Activated naive CD4-positive, alpha-beta T cell treated with anti-CD3 and anti-CD28 coated beads for 36 hours (primary cell): ENCODE results near the gene CAPZB. TPM values are rescaled to one million over a fixed set of nuclear protein-coding genes. Genes with fewer than 3 reads are reported as not detected.

Experiments
- CTCF ChIA-PET: fragments of 350-600 bp; sonication (Branson Sonifier 250); formaldehyde crosslinking; loops from one replicate; lab custom pipeline; 2021; ENCODE audit warnings: antibody characterized with exemption; lab: Charles Lee
- DNase-seq: peaks from one replicate; pipeline ENCODE4 v3.0.0-alpha.2; 2020
- H3K27ac Mint-ChIP-seq: one replicate; pipeline ENCODE4 v1.8.0; 2021; ENCODE audit warnings: mild to moderate bottlenecking, mixed read lengths
- H3K27me3 Mint-ChIP-seq: one replicate; pipeline ENCODE4 v1.8.0; 2021; ENCODE audit warnings: low read depth, mixed read lengths
- H3K36me3 Mint-ChIP-seq: one replicate; pipeline ENCODE4 v1.8.0; 2021; ENCODE audit warnings: low read depth, mixed read lengths
- H3K4me1 Mint-ChIP-seq: one replicate; pipeline ENCODE4 v1.8.0; 2021; ENCODE audit warnings: low read depth, mixed read lengths
- H3K4me3 Mint-ChIP-seq: one replicate; pipeline ENCODE4 v1.8.0; 2021; ENCODE audit warnings: mild to moderate bottlenecking, moderate library complexity, mixed read lengths
- H3K9me3 Mint-ChIP-seq: one replicate; pipeline ENCODE4 v1.8.0; 2021; ENCODE audit warnings: mixed read lengths
- intact Hi-C: fragments of 100-400 bp; cut with micrococcal nuclease; formaldehyde crosslinking; loops from one replicate; pipeline ENCODE4 v1.15.1; 2023
- total RNA-seq, 2 experiments: library from RNA; stranded (reverse); gene quantifications; one replicate each; pipeline ENCODE4 v1.2.3, GENCODE V29; 2021

The CAPZB gene
- total RNA-seq, 2 experiments from 2014 or later, result 362 to 381 TPM

GRCh38 chr1:19442154-19443096, 42.9 kb downstream of the CAPZB start:
- Mint-ChIP-seq H3K4me1 (peaks cover 86% of the 10 kb centered on the region), H3K4me3 (no peak overlapping the region), H3K36me3 (peaks cover 6% of the 10 kb centered on the region), H3K9me3 (no peaks in the 10 kb centered on the region), H3K27ac (peak overlapping the region; percentile 60), H3K27me3 (no peaks in the 10 kb centered on the region)
- intact Hi-C loops, result no loop called here
- CTCF ChIA-PET, result interaction anchor here (0.6 to 5.5 kb wide), 9 partner anchors 30 to 209 kb away, joined by 3 to 26 read pairs (median 3); no protein-coding TSS in a partner anchor
- DNase-seq, result no peak

DNA sequence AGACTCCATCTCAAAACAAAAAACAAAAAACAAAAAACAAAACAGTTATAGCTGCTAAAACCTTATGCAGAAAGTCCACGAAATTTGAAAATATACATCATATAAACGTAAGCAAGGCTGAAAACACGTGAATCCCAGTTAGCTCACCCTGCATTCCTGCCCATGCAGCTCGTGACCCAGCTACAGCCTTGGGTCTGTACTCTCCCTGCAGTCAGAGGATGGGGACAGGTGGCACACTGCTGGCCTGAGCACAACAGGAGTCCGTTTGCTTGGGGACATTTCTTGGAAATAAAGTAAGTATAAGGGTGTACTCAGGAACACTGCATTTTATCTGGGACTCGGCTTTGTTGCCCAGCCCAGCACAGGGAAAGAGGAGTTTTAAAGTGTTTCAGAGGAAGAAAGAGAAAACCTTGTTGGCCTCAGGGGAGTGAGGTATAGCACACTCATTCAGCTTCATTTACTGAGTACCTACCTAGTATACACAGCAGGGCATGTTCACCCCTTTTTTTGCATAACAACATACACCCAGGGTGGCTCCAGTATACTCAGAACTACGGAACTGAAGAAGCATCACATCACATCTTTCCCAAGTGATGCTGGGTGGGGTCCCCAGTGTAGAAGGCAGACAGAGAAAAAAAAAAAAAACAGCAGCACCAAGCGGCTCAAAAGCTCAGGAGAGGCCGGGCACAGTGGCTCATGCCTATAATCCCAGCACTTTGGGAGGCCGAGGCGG, 44.1 kb downstream of the CAPZB start:
- Mint-ChIP-seq H3K4me1 (peaks cover 87% of the 10 kb centered on the region), H3K4me3 (no peak overlapping the region), H3K27ac (peak overlapping the region; percentile 16), H3K36me3 (peaks cover 8% of the 10 kb centered on the region), H3K27me3 (no peaks in the 10 kb centered on the region), H3K9me3 (no peaks in the 10 kb centered on the region)
- CTCF ChIA-PET, result interaction anchor here (0.6 to 5.5 kb wide), 10 partner anchors 25 to 210 kb away, joined by 3 to 26 read pairs (median 3); no protein-coding TSS in a partner anchor
- DNase-seq, result no peak
- intact Hi-C loops, result loop anchor here (2.0 kb wide), 1 partner anchor 212 kb away; no protein-coding TSS in a partner anchor

- H3K36me3 Mint-ChIP-seq, result peaks cover 11% of the 10 kb centered on the region
- intact Hi-C loops, result loop anchor here (2.0 to 5.0 kb wide), 3 partner anchors 47 to 213 kb away; no protein-coding TSS in a partner anchor
These were observed 45.7 kb downstream of the CAPZB start for GRCh38 chr1:19439464-19440171.

DNA sequence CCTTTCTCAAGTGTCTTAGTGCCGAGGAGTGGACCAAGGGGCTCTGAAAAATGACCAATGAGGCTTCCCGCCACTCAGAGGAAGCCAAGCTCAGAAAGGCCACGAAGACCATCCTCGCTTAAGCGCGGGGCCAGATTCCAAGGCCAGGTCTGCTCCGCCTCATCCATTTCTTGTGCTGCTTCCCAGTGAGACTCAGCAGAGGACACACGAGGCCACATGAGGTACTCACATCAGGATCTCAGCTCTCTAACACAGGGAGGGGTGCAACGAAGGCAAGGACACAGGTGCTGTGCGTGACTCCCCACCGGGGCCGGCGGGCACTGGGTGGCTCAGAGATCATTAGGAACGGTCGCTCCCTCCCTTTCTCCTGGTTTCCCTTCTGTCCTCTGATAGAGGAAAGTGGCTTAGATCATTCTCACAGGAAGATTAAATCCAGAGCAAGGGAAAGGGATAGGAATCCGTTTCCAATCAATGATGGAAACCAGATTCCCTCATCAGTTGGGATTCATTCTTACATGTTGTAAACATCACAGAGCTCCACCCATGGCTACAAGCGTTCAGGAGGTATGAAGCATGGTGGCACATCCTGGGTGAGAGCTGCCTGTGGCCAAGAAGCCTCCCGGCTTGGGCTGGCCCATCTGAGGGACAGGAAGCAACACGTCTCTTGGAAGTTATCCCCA, 46.7 kb downstream of the CAPZB start:
- H3K27me3 Mint-ChIP-seq, result no peaks in the 10 kb centered on the region
- H3K4me3 Mint-ChIP-seq, result no peak overlapping the region
- DNase-seq, result no peak
- CTCF ChIA-PET, result interaction anchor here (1.3 to 5.5 kb wide), 3 partner anchors 12 to 145 kb away, joined by 3 to 26 read pairs (median 3); no protein-coding TSS in a partner anchor
- H3K9me3 Mint-ChIP-seq, result no peaks in the 10 kb centered on the region
- H3K36me3 Mint-ChIP-seq, result peaks cover 11% of the 10 kb centered on the region
- intact Hi-C loops, result loop anchor here (2.0 to 5.0 kb wide), 2 partner anchors 46 to 144 kb away; no protein-coding TSS in a partner anchor
- H3K27ac Mint-ChIP-seq, result peak overlapping the region; percentile 50
- peaks cover 85% of the 10 kb centered on the region for H3K4me1 Mint-ChIP-seq

More at GRCh38 chr1:19439464-19440171, 45.7 kb downstream of the CAPZB start:
- Mint-ChIP-seq H3K9me3 (no peaks in the 10 kb centered on the region), H3K27ac (peak overlapping the region; percentile 21), H3K27me3 (no peaks in the 10 kb centered on the region), H3K4me3 (no peak overlapping the region), H3K4me1 (peaks cover 86% of the 10 kb centered on the region)
- DNase-seq, result peak; percentile 67
- CTCF ChIA-PET, result interaction anchor here (1.3 to 5.5 kb wide), 2 partner anchors 140 to 144 kb away, joined by 3 to 26 read pairs; no protein-coding TSS in a partner anchor

GRCh38 chr1:19437891-19438294, 47.4 kb downstream of the CAPZB start:
- H3K4me3 Mint-ChIP-seq, result no peak overlapping the region
- no peak overlapping the region for H3K27ac Mint-ChIP-seq
- CTCF ChIA-PET, result interaction anchor here (1.0 to 5.5 kb wide), 4 partner anchors 11 to 225 kb away, joined by 3 to 26 read pairs (median 4); no protein-coding TSS in a partner anchor
- H3K4me1 Mint-ChIP-seq, result peaks cover 90% of the 10 kb centered on the region
- H3K9me3 Mint-ChIP-seq, result no peaks in the 10 kb centered on the region
- H3K27me3 Mint-ChIP-seq, result no peaks in the 10 kb centered on the region
- intact Hi-C loops, result loop anchor here (2.0 to 5.0 kb wide), 2 partner anchors 46 to 145 kb away; no protein-coding TSS in a partner anchor
- DNase-seq, result no peak
- peaks cover 13% of the 10 kb centered on the region for H3K36me3 Mint-ChIP-seq

DNA sequence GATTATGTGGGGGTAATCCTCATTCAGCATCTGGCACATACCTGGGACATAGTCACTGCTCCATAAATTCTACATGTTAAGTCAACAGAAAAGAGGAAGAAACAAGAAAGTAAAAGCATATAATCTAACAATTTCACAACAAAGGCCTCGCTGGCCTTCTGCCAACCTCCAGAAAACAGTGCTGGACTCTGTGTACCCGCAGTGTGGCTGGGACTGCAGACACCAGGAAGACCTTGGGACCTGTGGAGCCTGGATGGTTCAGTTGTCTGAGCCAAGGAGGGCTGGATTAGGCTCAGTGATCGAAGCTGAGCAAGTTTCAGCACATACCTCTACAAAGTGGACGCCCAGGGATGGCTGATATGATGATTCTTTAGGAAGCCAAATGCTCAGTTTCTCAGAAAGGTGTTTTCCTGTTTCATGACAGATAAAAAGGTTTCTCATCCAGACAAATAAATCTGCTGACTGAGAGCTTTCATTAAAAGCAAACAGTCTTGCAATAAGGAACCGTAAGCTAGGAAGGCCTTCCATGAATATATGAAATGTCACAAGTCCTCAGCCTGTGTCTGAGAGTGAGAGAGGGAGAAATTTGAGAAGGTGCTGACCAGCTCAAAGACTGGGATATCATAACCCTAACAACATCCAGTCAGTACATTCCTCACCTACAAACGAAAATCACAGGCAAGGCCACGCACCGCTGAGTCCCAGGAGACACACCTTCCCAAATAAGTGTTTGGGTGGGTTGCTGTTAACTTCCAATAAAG, 48.4 kb downstream of the CAPZB start:
- Mint-ChIP-seq H3K4me1 (peaks cover 87% of the 10 kb centered on the region), H3K27me3 (no peaks in the 10 kb centered on the region), H3K4me3 (no peak overlapping the region), H3K36me3 (peaks cover 15% of the 10 kb centered on the region), H3K27ac (peak overlapping the region; percentile 4), H3K9me3 (no peaks in the 10 kb centered on the region)
- CTCF ChIA-PET, result interaction anchor here (0.5 to 1.3 kb wide), 3 partner anchors 9 to 226 kb away, joined by 3 to 4 read pairs (median 4); no protein-coding TSS in a partner anchor
- intact Hi-C loops, result loop anchor here (5.0 kb wide), 1 partner anchor 45 kb away; no protein-coding TSS in a partner anchor
- DNase-seq, result no peak

DNA sequence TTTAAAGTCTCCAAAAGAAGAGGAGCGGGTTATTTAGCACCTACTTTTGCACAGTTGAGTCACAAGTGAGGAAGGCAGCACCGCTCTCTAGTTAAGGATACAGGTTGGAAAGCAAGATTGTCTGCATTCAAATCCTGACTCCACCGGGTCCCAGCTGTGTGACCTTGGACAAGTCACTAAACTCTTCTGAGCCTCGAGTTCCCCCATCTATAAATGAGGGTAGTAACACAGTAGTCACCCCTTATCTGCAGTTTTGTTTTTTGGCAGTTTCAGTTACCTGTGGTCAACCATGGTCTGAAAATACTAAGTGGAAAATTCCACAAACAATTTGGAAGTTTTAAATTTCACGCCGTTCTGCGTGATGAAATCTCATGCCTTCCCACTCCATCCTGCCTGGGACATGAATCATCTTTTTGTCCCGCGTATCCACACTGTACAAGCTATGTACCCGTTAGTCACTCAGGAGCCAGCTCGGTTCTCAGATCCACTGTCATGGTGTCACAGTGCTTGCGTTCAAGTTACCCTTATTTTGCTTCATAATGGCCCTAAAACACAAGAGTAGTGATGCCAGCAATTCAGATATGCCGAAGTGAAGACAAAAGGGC, 49.4 kb downstream of the CAPZB start:
- Mint-ChIP-seq H3K36me3 (peaks cover 15% of the 10 kb centered on the region), H3K4me3 (no peak overlapping the region), H3K9me3 (no peaks in the 10 kb centered on the region), H3K27ac (peak overlapping the region; percentile 61), H3K4me1 (peaks cover 83% of the 10 kb centered on the region), H3K27me3 (no peaks in the 10 kb centered on the region)
- intact Hi-C loops, result loop anchor here (5.0 kb wide), 1 partner anchor 44 kb away; no protein-coding TSS in a partner anchor
- peak; percentile 37 for DNase-seq
- CTCF ChIA-PET, result interaction anchor here (1.0 to 1.7 kb wide), 3 partner anchors 18 to 146 kb away, joined by 3 to 8 read pairs (median 4); no protein-coding TSS in a partner anchor

DNA sequence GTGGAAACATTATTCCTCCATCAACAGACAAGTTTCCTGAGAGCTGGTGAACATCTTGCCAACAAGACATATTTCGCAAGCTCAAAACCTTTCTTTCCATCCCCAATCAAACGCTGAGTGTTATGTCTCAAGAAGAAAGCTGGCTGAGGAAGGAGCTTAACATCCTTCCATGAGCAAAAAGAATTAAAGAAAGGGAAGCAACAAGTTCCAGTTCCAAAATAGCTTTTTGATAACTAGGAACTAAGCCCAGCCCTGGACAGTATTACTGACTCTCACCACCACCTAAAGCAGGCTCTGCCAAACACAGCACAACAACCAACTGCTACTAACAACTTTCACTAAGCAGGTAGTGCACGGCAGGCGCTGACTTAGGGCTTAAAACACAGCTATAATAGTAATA, 50.2 kb downstream of the CAPZB start:
- no peaks in the 10 kb centered on the region for H3K9me3 Mint-ChIP-seq
- H3K27ac Mint-ChIP-seq, result no peak overlapping the region
- no peak overlapping the region for H3K4me3 Mint-ChIP-seq
- no peak for DNase-seq
- H3K4me1 Mint-ChIP-seq, result peaks cover 83% of the 10 kb centered on the region
- intact Hi-C loops, result loop anchor here (5.0 kb wide), 1 partner anchor 43 kb away; no protein-coding TSS in a partner anchor
- CTCF ChIA-PET, result interaction anchor here (1.0 to 1.7 kb wide), 3 partner anchors 19 to 147 kb away, joined by 3 to 8 read pairs (median 4); no protein-coding TSS in a partner anchor
- H3K36me3 Mint-ChIP-seq, result peaks cover 15% of the 10 kb centered on the region
- no peaks in the 10 kb centered on the region for H3K27me3 Mint-ChIP-seq

GRCh38 chr1:19433719-19433998, 51.7 kb downstream of the CAPZB start:
- Mint-ChIP-seq H3K4me1 (peaks cover 85% of the 10 kb centered on the region), H3K36me3 (peaks cover 15% of the 10 kb centered on the region), H3K9me3 (no peaks in the 10 kb centered on the region), H3K4me3 (no peak overlapping the region), H3K27me3 (no peaks in the 10 kb centered on the region), H3K27ac (no peak overlapping the region)
- DNase-seq, result no peak
- CTCF ChIA-PET, result interaction anchor here (0.7 to 1.0 kb wide), 2 partner anchors 15 to 148 kb away, joined by 3 to 4 read pairs; no protein-coding TSS in a partner anchor
- intact Hi-C loops, result no loop called here
